ENCODE data around the gene MACROD2.

MACROD2 gene

DNA sequence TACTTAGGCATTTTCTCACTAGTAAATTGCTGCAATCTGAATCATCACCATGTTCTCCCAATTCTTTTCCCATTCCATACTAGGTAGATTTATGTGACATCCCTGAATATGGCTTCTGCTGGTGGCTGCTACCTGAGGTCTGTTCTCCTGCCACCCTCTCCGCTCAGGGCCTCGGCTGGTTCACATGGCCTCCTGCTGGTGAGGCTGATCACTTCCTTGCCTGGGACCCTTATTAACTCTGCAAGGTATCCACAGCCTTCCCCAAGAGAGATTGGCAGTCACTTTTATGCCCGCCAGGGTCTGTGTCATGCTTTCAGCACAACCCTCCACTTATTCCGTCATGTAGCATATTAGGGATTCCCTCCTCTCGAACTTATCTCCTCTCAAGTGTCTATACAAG lies 766.6 kb downstream of the MACROD2 start:
- Histone ChIP-seq H3K4me1 (ENCODE audit: control insufficient read depth, insufficient read depth, low read length) (no peaks in the 10 kb centered on the region), H3K27ac (ENCODE audit: extremely low read depth, low read depth, low read length) (no peak overlapping the region), H3K9me3 (ENCODE audit: control insufficient read depth, insufficient read depth, low read depth, low read length) (no peaks in the 10 kb centered on the region), H3K4me3 (ENCODE audit: low read depth, low read length) (no peak overlapping the region), H3K36me3 (ENCODE audit: control insufficient read depth in 2 of 2, insufficient read depth in 1 of 2, low read length in 2 of 2) (no peaks in the 10 kb centered on the region)
- ChIA-PET POLR2A (no interaction called here), CTCF (interaction anchor here (0.6 to 0.8 kb wide), 2 partner anchors 55 to 616 kb away, joined by 4 read pairs; no protein-coding TSS in a partner anchor)
- no peak for TF ChIP-seq ZNF138 (tag by site-specific recombination; IDR thresholded peaks at IDR 0.05; ENCODE audit: borderline replicate concordance)
- TF ChIP-seq, protein P1, sequence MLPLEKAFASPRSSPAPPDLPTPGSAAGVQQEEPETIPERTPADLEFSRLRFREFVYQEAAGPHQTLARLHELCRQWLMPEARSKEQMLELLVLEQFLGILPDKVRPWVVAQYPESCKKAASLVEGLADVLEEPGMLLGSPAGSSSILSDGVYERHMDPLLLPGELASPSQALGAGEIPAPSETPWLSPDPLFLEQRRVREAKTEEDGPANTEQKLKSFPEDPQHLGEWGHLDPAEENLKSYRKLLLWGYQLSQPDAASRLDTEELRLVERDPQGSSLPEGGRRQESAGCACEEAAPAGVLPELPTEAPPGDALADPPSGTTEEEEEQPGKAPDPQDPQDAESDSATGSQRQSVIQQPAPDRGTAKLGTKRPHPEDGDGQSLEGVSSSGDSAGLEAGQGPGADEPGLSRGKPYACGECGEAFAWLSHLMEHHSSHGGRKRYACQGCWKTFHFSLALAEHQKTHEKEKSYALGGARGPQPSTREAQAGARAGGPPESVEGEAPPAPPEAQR (tag by site-specific recombination; IDR thresholded peaks at IDR 0.05): no peak

DNA sequence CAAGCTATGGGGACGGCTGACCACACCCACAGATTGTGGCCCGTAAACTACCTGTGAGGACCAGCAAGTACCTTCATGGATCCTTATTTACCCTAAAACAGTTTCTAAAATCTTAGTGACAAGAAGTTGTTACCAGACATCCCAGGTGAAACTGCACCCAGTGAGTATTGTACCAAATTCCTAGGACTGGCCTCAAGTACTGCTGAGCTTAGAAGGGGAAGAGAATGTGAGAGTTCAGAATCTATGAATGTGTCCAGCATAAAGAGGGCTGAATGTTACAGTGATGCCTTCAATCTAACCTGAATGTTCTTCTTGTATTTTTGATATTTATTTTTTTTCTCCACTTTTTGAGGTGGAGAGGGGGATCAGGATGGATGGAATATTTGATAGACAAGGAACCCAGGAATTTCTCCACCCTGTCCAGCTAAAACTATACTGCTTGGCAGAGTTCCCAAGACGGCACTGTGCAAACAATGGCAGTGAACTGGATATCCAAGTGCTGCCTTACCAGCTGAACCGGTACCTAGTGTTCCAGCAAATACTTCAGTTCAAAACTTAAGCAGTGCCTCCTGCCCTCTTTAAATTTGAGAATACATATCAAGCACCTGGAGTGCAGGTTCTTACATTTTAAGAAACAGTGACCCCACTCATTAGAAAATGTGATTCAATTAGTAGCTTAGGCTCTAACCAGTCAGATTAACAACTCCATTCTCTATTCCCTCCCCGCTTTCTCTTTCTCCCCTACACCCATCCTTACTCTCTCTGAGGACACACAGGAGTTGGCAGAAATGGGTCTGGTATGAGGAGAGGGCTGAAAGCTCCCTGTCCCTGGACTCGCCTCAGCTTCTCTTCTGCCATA lies 769.4 kb downstream of the MACROD2 start:
- no peak overlapping the region for H3K4me3 ChIP-seq (ENCODE audit: low read depth, low read length)
- ChIA-PET POLR2A (no interaction called here), CTCF (interaction anchor here (0.5 to 1.1 kb wide), 2 partner anchors 9 to 425 kb away, joined by 3 to 5 read pairs; no protein-coding TSS in a partner anchor)
- no peaks in the 10 kb centered on the region for H3K9me3 ChIP-seq (ENCODE audit: control insufficient read depth, insufficient read depth, low read depth, low read length)
- H3K27ac ChIP-seq (ENCODE audit: extremely low read depth, low read depth, low read length): no peak overlapping the region
- no peak for TF ChIP-seq ZNF157 (tag by site-specific recombination; IDR thresholded peaks at IDR 0.05)
- no peak for TF ChIP-seq ZNF530 (tag by site-specific recombination; IDR thresholded peaks at IDR 0.05; ENCODE audit: low read depth)
- no peak for TF ChIP-seq ZBTB8A (tag by site-specific recombination; IDR thresholded peaks at IDR 0.05)
- TF ChIP-seq, protein P2, sequence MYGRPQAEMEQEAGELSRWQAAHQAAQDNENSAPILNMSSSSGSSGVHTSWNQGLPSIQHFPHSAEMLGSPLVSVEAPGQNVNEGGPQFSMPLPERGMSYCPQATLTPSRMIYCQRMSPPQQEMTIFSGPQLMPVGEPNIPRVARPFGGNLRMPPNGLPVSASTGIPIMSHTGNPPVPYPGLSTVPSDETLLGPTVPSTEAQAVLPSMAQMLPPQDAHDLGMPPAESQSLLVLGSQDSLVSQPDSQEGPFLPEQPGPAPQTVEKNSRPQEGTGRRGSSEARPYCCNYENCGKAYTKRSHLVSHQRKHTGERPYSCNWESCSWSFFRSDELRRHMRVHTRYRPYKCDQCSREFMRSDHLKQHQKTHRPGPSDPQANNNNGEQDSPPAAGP (tag by site-specific recombination; IDR thresholded peaks at IDR 0.05): no peak
- no peak for TF ChIP-seq BCL11A (tag by site-specific recombination; IDR thresholded peaks at IDR 0.05; ENCODE audit: low read depth)
- TF ChIP-seq ZSCAN23 (tag by site-specific recombination; IDR thresholded peaks at IDR 0.05): no peak
- no peak for TF ChIP-seq ZNF473 (tag by site-specific recombination; IDR thresholded peaks at IDR 0.05)
- TF ChIP-seq, protein P3, sequence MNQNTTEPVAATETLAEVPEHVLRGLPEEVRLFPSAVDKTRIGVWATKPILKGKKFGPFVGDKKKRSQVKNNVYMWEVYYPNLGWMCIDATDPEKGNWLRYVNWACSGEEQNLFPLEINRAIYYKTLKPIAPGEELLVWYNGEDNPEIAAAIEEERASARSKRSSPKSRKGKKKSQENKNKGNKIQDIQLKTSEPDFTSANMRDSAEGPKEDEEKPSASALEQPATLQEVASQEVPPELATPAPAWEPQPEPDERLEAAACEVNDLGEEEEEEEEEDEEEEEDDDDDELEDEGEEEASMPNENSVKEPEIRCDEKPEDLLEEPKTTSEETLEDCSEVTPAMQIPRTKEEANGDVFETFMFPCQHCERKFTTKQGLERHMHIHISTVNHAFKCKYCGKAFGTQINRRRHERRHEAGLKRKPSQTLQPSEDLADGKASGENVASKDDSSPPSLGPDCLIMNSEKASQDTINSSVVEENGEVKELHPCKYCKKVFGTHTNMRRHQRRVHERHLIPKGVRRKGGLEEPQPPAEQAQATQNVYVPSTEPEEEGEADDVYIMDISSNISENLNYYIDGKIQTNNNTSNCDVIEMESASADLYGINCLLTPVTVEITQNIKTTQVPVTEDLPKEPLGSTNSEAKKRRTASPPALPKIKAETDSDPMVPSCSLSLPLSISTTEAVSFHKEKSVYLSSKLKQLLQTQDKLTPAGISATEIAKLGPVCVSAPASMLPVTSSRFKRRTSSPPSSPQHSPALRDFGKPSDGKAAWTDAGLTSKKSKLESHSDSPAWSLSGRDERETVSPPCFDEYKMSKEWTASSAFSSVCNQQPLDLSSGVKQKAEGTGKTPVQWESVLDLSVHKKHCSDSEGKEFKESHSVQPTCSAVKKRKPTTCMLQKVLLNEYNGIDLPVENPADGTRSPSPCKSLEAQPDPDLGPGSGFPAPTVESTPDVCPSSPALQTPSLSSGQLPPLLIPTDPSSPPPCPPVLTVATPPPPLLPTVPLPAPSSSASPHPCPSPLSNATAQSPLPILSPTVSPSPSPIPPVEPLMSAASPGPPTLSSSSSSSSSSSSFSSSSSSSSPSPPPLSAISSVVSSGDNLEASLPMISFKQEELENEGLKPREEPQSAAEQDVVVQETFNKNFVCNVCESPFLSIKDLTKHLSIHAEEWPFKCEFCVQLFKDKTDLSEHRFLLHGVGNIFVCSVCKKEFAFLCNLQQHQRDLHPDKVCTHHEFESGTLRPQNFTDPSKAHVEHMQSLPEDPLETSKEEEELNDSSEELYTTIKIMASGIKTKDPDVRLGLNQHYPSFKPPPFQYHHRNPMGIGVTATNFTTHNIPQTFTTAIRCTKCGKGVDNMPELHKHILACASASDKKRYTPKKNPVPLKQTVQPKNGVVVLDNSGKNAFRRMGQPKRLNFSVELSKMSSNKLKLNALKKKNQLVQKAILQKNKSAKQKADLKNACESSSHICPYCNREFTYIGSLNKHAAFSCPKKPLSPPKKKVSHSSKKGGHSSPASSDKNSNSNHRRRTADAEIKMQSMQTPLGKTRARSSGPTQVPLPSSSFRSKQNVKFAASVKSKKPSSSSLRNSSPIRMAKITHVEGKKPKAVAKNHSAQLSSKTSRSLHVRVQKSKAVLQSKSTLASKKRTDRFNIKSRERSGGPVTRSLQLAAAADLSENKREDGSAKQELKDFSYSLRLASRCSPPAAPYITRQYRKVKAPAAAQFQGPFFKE (tag by site-specific recombination; IDR thresholded peaks at IDR 0.05; ENCODE audit: borderline replicate concordance): no peak
- no peak for TF ChIP-seq ZNF24 (tag by site-specific recombination; IDR thresholded peaks at IDR 0.05)
- TF ChIP-seq, protein P4, sequence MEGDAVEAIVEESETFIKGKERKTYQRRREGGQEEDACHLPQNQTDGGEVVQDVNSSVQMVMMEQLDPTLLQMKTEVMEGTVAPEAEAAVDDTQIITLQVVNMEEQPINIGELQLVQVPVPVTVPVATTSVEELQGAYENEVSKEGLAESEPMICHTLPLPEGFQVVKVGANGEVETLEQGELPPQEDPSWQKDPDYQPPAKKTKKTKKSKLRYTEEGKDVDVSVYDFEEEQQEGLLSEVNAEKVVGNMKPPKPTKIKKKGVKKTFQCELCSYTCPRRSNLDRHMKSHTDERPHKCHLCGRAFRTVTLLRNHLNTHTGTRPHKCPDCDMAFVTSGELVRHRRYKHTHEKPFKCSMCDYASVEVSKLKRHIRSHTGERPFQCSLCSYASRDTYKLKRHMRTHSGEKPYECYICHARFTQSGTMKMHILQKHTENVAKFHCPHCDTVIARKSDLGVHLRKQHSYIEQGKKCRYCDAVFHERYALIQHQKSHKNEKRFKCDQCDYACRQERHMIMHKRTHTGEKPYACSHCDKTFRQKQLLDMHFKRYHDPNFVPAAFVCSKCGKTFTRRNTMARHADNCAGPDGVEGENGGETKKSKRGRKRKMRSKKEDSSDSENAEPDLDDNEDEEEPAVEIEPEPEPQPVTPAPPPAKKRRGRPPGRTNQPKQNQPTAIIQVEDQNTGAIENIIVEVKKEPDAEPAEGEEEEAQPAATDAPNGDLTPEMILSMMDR (tag by site-specific recombination; IDR thresholded peaks at IDR 0.05): no peak
- TF ChIP-seq, protein P5, sequence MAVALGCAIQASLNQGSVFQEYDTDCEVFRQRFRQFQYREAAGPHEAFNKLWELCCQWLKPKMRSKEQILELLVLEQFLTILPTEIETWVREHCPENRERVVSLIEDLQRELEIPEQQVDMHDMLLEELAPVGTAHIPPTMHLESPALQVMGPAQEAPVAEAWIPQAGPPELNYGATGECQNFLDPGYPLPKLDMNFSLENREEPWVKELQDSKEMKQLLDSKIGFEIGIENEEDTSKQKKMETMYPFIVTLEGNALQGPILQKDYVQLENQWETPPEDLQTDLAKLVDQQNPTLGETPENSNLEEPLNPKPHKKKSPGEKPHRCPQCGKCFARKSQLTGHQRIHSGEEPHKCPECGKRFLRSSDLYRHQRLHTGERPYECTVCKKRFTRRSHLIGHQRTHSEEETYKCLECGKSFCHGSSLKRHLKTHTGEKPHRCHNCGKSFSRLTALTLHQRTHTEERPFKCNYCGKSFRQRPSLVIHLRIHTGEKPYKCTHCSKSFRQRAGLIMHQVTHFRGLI (tag by site-specific recombination; IDR thresholded peaks at IDR 0.05): no peak
- no peak for TF ChIP-seq ZNF785 (tag by site-specific recombination; IDR thresholded peaks at IDR 0.05)
- no peak for TF ChIP-seq IKZF3 (tag by site-specific recombination; IDR thresholded peaks at IDR 0.05)
- H3K4me1 ChIP-seq (ENCODE audit: control insufficient read depth, insufficient read depth, low read length): no peaks in the 10 kb centered on the region
- H3K36me3 ChIP-seq (ENCODE audit: control insufficient read depth in 2 of 2, insufficient read depth in 1 of 2, low read length in 2 of 2): no peaks in the 10 kb centered on the region
